ENCODE data around the gene IFI27.

The IFI27 gene

DNA sequence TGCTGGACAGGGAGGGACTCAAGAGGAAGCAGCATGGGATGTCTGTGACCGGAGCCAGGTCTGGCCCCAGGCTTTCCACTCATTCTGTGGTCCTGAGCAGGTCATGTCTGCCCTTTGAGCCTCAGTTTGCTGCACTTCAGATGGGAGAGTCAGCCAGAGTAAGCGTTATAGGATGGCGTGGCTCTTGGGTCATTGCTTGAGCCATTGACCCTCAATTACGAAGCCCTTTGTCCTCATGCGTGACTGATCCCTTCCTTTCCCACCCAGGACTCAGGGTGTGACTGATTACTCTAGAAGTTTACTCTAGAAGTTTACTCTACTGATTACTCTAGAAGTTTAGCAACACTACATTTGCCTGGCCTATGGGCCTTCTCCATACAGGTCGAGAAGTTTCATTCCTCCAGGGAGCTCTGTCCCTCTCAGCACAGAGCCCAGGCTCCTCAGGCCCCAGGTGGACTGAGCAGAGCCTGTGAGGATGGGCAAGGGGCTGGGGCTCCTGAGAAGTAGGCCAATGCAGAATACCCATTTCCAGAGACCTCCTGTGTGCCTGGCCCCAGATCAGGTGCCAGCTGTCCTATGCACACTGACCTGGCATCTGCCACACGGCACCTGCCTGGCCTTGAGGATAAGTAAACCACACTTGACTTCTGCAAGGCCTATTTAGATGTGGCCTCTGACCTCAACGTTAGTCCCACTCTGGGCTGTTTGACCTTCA lies 7.6 kb upstream of the IFI27 start:
- DNase-seq (ENCODE audit: low spot score): no peak

DNA sequence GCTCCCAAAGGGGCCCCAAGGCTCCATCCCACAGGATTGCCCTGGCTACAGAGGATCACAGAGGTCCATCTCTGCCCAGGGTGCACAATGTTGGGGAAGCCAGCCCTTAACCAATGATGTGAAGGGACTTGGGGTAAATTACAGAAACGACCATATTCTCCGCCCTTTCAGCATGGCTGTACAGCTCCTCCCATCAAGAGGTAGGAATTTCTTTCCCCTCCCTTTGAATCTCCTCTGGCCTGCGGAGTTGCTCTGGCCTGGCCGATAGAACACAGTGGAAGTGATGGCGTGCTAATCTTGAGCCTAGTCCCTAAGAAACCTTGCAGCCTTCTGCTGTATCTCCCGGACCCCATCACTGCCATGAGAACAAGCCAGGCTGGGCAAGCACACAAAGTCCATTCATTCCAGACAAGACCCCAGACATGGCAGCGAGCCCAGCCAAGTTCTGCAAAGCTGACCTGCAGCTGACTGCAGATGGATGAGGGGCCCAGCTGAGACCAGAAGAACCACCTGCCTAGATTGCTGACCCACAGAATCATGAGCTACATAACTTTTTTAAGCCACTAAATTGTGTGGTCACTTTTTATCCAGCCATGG lies 6.9 kb upstream of the IFI27 start:
- no peak for DNase-seq (ENCODE audit: low spot score)

DNA sequence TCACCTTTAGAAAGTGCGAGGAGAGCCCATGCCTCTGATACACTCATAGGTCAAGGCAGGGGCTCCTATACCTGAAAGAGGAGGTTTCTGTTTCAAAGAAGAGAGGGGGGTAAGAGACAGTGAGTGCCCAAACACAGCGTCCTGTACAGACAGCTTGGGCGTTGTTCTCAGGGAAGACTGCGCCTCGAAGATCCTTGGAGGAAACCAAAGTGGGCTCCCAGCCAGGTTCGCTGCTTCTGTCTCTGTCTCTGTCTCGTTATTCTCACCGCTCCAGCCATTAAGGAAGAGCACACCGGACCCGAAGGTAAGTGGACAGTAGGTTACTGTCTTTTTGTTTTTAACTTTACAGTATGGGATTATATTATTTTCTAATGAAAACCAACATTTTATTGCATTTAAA lies 5.8 kb upstream of the IFI27 start:
- DNase-seq (ENCODE audit: low spot score): no peak

DNA sequence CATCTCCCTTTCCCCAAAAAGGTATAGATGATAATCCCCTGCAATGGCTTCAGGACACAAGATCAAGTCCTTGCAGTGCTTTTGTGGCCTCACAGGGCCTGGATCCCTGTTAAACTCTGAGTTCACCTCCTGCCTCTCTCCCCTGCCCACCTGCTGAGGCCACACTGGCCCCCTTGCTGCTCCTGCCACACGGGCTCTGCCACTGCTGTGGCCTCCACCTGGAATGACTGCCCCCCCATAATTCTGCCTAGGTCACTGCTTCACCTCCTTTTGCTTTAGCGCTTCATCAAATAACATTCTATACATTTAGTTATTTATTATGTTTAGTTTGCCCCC lies 653 bp upstream of the IFI27 start:
- DNase-seq (ENCODE audit: low spot score): no peak

DNA sequence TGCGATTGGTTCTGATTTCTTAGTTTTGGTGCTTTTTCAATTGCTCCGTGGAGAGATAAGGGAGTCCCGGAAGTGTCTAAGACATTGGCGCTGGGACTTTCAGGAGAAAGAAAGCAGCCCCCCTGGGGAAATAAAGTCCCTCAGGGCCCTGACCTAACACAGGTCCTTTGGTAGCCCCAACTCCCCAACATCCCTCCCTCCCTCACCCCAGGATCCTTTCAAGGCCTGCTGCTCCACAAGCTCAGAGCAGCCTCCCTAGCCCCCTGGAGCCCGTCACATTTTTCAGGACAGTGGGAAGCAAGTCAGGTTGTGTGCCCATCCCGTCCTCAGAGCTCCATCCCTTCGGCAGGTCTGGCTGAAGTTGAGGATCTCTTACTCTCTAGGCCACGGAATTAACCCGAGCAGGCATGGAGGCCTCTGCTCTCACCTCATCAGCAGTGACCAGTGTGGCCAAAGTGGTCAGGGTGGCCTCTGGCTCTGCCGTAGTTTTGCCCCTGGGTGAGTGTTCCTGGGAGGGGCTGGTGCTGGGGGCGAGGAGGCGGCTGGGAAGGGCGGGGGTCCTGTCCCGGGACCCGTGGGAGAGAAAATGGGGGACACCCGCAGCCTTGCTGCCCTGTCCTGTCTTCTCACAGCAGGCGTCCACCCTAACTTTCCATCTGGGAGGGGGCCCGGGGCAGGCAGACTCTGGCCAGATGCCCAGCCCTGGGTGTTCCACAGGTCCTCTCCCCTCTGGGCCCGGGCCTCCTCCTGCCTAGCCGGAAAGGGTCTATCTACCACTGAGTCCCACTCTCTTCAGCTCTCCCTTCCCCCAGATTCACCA lies 950 bp downstream of the IFI27 start:
- DNase-seq (ENCODE audit: low spot score): no peak

DNA sequence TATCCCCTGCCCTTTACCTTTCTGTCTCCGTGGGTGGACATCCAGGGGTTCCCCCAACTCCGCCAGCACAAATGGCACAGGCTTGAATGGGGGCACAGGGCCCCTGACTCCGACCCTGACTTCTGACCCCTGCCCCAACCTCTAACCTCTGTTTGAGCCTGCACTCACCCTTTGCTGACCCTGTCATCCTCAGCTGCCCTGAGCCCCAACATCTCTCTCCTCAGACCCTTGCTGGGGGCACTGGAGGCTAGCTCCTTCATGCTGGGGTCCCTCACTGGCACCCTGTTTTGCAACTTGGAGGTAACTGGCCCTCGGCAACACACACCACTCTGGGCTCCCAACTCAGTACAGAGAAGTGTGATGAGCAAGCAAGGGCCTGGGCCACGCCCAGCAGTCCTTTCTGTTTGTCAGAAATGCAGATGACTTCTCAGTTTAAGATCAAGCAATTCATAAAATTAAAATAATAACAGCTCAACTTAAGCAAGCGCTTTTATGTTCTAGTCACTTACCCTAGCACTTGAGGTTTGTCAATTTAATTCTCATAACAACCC lies 2.1 kb downstream of the IFI27 start:
- no peak for DNase-seq (ENCODE audit: low spot score)

DNA sequence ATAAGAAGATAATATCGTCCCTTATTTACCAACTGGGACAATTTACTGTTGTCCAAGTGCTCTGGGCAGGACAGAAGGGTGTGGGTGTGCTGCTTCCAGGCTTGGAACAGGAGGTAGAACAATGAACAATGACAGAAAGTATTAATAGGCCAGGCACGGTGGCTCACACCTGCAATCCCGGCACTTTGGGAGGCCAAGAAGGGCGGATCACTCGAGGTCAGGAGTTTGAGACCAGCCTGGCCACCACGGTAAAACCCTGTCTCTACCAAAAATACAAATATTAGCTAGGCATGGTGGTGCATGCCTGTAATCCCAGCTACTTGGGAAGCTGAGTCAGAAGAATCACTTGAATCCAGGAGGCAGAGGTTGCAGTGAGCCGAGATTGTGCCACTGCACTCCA lies 2.5 kb downstream of the IFI27 start:
- no peak for DNase-seq (ENCODE audit: low spot score)

DNA sequence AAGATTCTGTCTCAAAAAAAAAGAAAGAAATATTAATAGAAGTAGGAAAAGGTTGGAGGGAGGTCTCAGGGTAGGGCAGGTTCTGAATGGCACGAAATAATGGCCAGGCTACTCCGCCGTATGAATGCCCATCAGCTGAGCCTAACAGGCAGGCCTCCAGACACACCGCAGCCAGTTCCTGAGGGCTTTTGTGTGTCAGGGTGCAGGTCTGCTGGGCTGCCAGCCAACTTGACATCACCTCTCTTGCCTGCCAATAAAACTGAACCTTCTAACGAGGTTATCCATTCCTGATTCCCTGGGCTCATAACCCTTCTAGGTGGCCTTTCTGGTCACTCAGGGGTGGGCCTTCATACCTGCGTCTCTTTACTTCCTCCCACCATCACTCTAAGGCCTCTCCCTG lies 3.0 kb downstream of the IFI27 start:
- no peak for DNase-seq (ENCODE audit: low spot score)

DNA sequence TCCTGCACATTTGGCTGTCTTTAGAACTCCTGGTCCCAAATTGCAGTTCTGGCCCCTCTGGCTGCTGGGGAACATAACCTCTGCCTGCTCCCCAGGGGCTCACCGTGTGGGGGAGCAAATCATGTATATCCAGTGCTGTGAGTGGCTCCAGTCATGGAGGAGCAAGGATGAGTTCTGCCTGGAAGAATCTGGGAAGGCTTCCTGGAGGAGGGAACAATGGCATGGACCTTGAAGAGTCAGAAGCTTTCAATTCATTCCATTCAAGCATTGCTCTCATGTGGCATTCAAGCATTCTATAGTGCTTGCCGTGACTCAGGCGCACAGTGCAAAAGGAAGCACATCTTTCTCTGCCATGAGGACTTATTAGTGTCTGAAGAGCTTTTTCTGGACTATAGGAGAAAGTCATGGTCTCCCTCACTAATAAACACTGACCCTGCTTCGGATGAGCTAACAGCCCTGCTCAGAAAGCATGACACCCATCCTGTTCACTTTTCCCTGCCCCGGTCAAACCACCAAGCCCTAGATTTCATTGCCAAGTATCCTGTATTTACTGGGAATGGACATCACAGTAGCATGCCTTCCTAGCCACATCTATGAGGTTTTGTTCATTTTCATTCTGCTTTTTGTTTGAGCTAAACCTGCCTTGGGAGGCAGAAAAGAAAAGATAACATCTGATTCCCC lies 3.5 kb downstream of the IFI27 start:
- DNase-seq (ENCODE audit: low spot score): no peak

DNA sequence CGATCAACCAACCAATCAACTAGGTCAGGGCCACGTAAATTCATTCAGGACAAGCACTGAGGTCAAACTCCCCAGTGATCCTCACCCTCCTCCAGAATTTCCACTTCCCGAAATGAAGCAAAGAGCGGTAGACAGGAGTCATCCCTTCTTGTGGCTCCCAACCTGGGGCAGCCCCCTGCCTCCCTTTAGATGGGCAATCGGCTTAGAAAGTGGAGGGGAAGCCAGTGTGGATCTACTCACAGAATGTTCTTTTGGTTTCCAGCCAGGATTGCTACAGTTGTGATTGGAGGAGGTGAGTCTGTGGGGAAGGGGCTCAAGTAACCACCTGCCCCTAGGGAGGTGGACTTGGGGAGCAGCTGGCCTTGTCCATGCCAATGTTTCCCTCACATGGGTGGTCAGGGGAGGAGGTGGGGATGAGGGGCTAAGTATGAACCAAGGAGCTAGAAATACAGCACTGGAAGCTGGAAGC lies 4.1 kb downstream of the IFI27 start:
- no peak for DNase-seq (ENCODE audit: low spot score)

DNA sequence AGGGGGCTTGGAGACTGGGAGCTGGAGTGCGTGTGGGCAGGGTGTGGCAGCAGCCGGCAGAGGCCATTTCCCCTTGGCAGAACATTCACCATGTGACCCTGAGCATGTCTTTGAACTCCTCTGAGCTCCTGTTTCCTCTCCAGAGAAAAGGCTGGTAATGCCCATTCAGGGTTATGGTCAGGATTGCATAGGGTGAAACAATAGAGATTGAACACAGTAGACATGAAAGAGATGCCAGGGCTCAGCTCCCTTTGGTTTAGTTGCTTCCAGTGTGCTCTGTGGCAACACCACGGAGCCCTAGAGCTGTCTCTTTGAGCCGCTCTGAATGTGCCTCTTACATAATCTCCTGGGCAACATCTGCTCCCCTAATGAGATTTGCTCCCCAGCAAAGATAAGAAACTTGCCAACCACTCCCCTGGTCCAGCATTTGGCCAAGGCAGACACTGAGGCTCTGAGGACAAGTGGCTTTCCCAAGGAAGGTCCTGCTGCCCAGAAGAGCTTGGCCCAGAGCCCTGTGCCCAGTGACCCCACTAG lies 4.6 kb downstream of the IFI27 start:
- DNase-seq (ENCODE audit: low spot score): no peak

DNA sequence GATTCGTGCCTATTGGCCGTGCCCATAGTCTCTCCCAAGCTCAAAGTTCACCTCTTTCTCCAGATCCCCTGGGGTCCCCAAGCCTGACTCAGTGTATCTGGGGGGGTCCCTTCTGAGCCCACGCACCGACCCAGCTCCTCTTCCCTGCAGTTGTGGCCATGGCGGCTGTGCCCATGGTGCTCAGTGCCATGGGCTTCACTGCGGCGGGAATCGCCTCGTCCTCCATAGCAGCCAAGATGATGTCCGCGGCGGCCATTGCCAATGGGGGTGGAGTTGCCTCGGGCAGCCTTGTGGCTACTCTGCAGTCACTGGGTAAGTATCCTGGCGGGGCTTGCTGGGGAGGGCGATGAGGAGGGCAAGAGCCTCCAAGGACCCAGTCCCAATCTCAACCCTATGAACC lies 5.1 kb downstream of the IFI27 start:
- DNase-seq (ENCODE audit: low spot score): no peak

DNA sequence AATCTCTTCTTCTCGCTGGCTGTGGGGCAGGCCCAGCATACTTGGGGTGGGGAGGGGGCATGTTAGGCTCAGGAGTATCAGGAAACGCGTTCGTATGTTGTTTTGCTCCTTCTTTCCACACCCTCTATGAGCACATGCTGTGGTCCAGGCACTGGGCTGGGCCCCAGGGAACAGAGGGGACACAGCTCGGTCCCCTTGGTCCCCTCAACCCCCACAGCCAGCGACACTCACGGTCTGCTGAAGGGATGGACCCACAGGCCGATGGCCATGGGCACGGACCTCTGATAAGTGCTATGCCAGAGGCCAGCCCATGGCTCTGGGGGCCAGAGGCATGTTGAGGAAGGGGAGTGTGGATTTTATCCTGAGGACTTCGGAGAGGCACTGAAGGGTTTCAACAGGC lies 6.2 kb downstream of the IFI27 start:
- DNase-seq (ENCODE audit: low spot score): no peak

DNA sequence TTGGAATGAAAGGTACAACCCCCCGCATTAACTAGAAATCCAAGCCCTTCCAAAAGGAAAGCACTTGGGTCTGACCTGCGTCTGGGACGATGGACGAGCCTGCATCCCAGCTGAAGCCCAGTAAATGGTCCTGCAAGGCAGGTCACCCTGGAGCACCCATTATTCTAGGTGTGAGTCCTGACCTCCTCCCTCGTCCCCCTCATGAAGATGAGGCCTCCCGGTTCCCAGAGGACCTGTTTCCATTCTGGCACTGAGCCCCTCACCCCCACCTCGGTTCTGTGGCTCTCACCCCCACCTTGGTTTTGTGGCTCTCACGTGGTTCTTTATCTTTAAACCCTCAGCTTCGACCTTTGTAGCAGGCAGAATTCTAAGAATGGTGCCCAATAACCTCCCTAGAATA lies 7.3 kb downstream of the IFI27 start:
- no peak for DNase-seq (ENCODE audit: low spot score)

DNA sequence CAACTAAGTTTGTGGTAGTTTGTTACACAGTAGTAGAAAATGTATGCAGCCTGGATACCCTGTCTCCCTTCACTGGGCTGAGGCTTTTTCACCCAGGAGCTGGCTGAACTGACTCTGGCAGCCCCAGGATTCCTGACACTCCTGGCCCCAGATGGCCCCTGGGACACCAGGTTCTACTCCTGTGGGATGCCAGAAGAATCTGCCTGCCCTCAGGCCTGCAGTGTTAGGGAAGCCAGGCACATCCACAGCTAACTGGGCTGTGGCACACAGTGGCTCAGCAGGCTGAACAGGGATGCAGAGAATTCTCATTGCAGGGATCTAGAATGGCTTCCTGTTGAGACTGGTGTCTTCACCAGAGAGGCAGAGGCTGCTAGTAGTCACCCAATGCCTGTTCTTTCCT lies 8.5 kb downstream of the IFI27 start:
- no peak for DNase-seq (ENCODE audit: low spot score)

DNA sequence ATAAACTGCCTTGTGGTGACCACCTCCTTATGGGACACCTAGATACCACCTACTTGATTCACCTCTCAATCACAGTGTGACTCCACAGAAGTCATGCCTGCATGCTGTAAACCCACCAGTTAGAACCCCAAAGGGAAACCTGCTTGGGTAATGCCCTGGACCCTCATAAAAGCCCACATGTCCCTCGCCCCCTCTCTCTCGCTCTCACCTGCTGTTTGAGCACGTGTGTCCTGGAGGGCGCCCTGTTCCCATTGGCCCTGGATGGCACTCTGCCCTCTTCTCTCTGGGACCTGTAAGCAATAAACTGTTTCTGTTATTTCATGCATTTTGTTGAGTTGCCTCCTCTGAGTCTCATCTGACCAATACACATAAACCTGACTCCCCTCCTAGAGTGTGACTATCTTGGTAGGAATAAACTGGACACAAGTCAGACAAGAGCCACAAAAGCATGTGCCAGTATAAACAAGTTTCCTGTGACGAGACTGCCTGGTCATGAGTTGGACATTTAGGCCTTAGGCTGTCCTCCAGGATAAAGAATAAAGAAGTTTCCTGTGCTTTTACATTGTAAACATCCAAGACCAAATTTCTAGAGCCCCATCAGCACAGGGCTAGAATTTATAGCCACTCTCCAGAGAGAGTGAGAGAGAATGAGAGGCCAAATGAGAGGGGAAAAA lies 10.3 kb downstream of the IFI27 start:
- DNase-seq (ENCODE audit: low spot score): no peak

DNA sequence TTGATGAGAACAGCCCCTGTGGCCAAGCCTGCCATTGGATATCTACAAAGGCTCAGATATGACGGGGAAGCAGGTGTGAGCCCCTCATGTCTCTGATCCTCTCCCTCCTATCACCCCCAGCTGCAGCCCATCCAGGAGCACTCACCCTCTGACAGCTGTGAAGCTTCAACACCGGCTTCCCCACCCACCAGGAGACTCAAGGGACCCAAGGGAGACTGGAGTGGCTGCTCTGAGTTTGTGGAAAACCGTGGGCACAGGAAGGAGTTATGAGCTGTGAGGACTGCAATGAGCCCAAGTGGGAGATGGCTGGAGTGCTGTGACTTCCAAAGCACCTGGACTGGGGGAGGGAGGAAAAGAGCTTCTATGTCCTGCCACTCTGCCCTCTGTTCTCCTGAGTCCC lies 10.9 kb downstream of the IFI27 start:
- no peak for DNase-seq (ENCODE audit: low spot score)

DNA sequence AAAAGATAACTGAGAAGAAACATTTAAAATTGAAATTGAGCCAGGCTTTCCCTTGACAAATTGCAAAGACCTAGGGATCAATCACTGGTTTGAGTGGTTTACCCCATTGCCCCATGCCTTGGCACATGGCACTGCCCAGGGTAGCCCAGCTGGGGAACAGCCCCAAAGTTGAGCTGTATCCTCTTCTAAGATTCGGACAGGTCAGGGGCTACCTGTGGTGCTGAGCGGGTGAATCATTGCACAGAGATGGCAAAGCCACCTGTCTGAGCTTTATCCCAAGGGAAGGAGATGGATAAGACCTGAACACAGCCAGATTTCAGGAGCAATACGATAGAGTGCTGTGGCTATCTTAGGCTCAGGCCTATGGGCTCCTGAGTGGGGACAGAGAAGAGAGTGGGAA lies 11.9 kb downstream of the IFI27 start:
- no peak for DNase-seq (ENCODE audit: low spot score)

DNA sequence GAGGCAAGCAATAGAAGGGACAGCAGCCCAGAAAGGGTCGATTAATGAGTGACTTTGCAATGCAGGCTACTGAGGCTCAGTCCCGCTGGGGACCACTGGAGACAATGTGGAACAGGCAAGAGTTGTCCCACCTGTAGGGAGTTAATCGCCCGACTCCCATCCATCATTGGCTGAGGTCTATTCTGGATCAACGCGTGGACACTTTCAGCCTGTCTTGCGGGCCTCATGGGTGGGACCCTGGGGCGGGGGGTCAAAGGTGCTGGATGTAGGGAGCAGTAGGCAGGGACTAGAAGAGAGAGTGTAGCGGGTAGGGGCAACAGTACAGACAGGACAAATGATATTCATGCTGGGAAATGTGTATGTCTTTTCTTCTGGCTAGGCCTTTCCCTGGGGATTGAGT lies 12.8 kb downstream of the IFI27 start:
- no peak for DNase-seq (ENCODE audit: low spot score)

DNA sequence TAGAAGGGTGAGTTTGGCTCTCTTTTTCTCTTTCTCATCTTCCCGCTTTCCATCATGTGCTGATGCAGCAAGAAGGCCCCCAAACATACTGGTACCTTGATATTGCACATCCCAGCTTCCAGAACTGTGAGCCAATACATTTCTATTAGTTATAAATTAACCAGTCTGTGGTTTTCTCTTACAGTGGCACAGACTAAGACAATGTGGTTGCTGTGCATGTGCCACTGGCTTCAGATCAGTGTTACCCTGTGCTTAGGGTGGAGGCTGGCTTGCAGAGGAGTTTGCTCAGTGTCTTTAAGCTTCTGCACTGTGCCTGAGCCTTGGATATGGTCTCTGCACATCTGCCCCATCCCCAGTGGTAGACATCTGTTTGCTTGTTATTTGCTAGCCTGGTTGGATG lies 13.3 kb downstream of the IFI27 start:
- no peak for DNase-seq (ENCODE audit: low spot score)

DNA sequence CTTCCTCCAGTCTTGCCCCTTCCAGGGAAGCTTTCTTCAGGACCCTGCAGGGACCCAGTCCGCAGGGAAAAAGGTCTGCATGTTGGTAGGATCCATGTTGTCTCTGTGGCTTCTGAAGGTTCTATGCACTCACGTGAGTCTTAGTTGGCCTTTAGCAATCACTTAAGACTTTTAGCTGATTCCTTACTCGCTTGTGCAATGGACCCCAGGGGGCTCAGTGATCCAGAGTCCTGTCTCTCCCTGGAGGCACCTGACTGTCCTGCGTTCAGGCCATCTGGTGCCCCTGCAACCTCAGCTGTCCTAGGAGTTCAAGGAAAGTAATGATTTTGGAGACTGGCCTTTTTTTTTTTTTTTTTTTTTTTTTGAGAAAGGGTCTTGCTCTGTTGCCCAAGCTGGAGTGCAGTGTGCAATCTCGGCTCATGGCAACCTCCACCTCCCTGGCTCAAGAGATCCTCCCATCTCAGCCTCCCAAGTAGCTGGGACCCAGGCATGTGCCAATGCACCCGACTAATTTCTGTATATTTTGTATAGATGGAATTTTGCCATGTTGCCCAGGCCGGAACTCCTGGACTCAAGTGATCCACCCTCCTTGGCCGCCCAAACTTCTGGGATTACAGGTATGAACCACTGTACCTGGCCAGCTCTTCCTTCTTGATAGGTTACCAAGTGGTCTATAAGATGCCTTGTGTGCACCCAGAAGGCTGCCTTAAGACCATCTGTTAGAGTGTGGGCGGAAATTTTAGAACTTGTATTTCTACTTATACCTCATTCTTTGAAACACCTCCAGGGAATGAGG lies 14.2 kb downstream of the IFI27 start:
- no peak for DNase-seq (ENCODE audit: low spot score)
